AG10803 (cell line): Measurements from ENCODE around the gene FYTTD1.

Source experiments
- DNase-seq: peaks from one replicate; pipeline ENCODE4 v3.0.0; 2010; ENCODE audit warnings: low read depth
- H3K4me3 ChIP-seq: 2 replicates; pipeline ENCODE4 v1.5.1; 2011; ENCODE audit warnings: mild to moderate bottlenecking, low read length, control low read depth
- TF ChIP-seq, protein P1 (sequence below): conservative IDR thresholded peaks from 2 replicates; pipeline ENCODE4 v1.5.1; 2011; ENCODE audit warnings: mild to moderate bottlenecking, low read length, control low read depth, inconsistent platforms

FYTTD1 gene

DNA sequence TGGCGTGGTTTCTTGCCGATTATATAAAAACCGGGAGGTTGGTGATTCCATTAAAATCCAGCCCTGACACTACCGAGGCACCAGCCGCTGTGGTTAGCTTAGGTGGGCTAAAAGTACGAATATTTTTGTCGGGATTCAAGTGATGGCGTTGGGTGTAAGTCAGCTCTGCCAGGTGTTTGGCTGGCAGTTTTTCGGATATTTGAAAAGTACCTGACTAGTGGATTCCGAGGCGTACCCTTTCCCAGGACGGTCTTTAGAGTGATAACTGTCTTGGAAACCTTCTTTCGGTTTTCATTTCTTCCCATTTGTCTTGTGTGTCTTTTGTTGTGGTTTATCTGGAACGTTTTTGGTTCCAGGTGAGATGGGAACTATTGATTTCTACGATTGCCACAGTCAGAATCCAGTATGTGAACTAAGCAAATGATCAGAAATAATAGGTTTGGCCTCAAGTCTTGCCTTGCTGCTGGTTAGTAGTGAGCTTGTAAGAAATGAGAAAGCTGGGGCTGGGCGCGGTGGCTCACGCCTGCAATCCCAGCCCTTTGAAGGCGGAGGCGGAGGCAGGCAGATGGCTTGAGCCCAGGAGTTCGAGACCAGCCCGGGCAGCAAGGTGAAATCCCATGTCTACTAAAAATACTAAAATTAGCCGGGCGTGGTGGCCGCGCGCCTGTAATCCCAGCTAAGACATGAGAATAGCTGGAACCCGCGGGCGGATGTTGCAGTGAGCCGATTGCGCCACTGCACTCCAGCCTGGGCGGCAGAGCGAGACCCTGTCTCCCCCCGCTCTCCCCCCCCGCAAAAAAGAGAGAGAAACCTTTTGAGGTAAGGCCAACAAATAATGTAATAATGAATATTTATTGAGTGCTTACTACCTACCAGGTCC is 1.4 kb downstream of the FYTTD1 start:
- peak; percentile 45 for DNase-seq
- TF ChIP-seq, protein P1, sequence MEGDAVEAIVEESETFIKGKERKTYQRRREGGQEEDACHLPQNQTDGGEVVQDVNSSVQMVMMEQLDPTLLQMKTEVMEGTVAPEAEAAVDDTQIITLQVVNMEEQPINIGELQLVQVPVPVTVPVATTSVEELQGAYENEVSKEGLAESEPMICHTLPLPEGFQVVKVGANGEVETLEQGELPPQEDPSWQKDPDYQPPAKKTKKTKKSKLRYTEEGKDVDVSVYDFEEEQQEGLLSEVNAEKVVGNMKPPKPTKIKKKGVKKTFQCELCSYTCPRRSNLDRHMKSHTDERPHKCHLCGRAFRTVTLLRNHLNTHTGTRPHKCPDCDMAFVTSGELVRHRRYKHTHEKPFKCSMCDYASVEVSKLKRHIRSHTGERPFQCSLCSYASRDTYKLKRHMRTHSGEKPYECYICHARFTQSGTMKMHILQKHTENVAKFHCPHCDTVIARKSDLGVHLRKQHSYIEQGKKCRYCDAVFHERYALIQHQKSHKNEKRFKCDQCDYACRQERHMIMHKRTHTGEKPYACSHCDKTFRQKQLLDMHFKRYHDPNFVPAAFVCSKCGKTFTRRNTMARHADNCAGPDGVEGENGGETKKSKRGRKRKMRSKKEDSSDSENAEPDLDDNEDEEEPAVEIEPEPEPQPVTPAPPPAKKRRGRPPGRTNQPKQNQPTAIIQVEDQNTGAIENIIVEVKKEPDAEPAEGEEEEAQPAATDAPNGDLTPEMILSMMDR: no peak
- H3K4me3 ChIP-seq: peak overlapping the region; percentile 84

DNA sequence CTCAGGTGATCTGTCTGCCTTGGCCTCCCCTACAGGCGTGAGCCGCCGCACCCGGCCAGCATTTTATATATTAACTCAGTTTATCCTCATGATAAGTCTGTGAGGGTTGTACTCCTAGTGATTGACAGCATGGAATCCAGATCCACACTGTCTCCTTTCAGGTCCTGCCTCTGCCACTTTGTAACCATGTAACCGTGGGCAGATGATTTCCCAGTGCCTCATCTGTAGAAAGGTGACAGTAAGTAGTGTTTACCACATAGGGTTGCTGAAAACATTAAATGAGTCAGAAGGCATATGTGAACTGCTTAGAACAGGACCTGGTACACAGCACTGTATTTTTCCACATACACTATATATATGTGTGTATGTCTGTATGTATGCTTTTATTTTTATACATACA is 2.4 kb downstream of the FYTTD1 start:
- TF ChIP-seq, protein P1: no peak
- peak overlapping the region; percentile 84 for H3K4me3 ChIP-seq
- DNase-seq: no peak

DNA sequence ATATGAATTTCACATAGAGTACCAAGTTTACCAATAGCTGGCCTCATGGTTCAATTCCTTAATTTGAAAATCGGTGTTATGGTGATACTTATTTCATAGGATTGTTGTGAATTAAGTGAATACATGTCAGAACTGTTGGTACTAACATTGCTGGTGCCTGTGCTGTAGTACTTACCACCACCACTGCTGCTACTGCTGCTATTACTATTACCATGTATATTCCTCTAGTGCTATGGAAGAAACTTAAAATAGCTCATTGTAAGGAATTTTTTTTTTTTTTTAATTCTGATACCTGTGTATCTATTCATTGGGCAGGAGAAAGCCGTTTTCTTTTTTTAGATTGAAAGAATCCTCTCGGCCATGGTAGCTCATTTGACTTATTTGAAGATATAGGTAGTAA is 3.6 kb downstream of the FYTTD1 start:
- H3K4me3 ChIP-seq: no peak overlapping the region
- TF ChIP-seq, protein P1: peak; percentile 18; the same call in 1 of the 2 replicates

DNA sequence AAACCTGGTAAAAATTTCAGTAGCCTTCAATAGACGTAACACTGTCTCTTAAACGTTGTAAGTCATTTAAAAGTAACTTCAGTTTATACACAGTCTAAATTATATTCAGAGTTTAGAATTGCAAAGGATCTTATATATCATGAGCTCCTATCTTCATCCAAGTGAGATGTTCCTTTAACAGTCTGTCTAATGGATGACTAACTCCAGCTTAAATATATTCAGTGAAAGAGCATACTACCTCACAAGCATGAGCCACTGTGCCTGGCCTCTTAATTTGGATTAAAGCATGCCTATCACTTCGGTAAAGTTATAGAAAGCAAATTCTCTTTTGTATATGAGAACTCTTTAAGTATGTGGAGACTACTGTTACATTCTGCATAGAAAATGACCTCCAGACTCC is 7.0 kb downstream of the FYTTD1 start:
- TF ChIP-seq, protein P1: no peak
- H3K4me3 ChIP-seq: no peak overlapping the region
- DNase-seq: no peak

More for the DNA sequence above, 3.6 kb downstream of the FYTTD1 start:
- DNase-seq: no peak

DNA sequence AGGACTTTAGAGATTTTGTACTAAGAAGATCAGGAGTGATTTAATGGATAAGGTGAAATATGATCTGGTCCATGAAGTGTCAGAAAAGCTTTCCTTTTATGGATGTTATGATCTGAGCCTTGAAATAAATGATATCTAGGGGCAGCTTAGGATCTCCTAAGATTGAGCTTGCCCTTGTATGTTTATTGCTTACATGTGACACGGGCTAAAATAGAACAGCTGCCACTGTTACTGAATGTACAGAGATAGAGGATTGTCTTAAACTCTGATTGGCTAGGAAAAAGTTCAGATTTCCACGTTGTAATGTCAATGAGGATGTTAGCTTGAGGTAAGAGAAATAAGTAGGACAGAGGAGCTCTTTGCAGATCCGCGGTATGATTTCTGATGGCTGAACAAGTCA is 8.8 kb downstream of the FYTTD1 start:
- DNase-seq: no peak
- TF ChIP-seq, protein P1: no peak
- H3K4me3 ChIP-seq: no peak overlapping the region

DNA sequence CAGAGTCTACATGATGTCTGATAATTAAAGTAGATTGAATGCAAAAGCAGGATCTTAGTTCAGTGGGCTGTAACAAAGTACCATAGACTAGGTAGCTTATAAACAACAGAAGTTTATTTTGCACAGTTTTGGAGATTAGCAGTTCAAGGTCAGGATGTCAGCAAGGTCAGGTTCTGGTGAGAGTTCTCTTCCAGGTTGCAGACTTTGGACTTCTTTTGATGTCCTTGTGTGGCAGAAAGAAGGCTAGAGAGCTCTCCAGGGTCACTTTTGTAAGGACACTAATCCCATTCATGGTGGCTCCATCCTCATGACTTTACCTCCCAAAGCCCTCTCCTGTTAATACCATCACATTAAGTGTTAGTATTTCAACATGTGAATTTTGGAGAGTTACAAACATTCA is 12.1 kb downstream of the FYTTD1 start:
- no peak overlapping the region for H3K4me3 ChIP-seq
- TF ChIP-seq, protein P1: no peak
- no peak for DNase-seq

DNA sequence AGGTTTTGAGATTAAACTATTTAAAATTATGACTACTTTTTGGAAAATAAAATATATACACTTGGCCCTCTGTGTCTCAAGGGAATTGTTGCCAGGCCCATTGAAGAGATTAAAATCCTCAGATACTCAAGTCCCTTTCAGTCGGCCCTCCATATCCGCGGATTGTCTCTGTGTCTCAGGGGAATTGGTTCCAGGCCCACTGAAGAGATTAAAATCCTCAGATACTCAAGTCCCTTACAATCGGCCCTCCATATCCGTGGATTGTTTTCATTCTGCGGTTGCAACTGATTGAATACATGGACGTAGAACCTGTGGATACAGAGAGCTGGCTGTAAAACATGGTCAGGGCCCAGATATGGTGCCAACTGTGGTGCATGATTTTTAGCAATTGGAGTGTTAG is 25.6 kb downstream of the FYTTD1 start:
- TF ChIP-seq, protein P1: no peak
- H3K4me3 ChIP-seq: no peak overlapping the region
- no peak for DNase-seq
